GM12875 (cell line): ENCODE results near the gene SMPX.
"Not testable (repeated sequence)": the region's sequence is repeated elsewhere in the genome, so short reads cannot be mapped to it uniquely, and the experiment has no call there.

ENCODE experiments used
- H3K4me3 ChIP-seq: one replicate; pipeline ENCODE4 v1.5.1; 2011; ENCODE audit warnings: low read depth, low read length, control low read depth
- TF ChIP-seq, protein P1 (sequence below): IDR thresholded peaks from 2 replicates; pipeline ENCODE4 v1.5.1; 2011; ENCODE audit warnings: low read depth, mild to moderate bottlenecking, control low read depth, inconsistent platforms, low read length, moderate library complexity, borderline replicate concordance; ENCODE audit not compliant: insufficient read depth

The SMPX gene

DNA sequence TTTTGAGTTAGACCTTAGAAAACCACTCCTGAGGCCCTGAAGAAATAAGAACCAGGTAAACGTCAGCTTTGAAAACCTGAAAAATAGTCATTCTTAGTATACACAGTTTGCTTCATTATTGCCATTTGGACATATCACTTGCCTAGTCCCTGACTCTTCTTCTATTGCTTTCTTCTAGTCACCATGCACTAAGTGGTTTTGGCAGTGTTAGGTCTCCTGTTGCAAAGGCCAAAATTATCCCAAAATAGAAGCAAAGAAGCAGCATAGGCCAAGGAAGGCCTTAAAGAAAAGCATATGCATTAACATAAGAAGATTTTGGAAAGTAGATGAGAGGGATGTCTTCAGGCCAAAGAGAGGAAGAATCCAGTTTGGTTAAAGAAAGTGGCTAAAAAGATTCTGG, 24.1 kb upstream of the SMPX start:
- no peak overlapping the region for H3K4me3 ChIP-seq
- TF ChIP-seq, protein P1, sequence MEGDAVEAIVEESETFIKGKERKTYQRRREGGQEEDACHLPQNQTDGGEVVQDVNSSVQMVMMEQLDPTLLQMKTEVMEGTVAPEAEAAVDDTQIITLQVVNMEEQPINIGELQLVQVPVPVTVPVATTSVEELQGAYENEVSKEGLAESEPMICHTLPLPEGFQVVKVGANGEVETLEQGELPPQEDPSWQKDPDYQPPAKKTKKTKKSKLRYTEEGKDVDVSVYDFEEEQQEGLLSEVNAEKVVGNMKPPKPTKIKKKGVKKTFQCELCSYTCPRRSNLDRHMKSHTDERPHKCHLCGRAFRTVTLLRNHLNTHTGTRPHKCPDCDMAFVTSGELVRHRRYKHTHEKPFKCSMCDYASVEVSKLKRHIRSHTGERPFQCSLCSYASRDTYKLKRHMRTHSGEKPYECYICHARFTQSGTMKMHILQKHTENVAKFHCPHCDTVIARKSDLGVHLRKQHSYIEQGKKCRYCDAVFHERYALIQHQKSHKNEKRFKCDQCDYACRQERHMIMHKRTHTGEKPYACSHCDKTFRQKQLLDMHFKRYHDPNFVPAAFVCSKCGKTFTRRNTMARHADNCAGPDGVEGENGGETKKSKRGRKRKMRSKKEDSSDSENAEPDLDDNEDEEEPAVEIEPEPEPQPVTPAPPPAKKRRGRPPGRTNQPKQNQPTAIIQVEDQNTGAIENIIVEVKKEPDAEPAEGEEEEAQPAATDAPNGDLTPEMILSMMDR: no peak

DNA sequence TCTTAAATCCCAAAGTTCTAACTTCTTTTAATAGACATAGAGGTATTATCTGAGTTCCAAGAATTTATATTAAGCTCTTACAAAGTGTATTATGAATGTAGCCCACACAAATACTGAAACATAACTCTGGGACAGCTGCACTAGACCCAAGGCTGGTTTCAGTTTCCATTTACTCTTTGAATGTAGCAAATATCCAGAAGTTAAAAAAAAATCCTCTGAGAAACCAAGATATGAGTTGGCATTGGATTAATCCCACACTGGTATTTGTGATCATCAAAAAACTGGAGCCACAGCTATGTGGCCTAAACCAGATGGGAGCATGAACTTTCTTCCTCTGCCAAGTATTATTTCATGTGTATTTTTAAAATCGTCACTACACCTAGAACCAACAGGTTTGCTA, 23.6 kb upstream of the SMPX start:
- H3K4me3 ChIP-seq: no peak overlapping the region
- TF ChIP-seq, protein P1: no peak

DNA sequence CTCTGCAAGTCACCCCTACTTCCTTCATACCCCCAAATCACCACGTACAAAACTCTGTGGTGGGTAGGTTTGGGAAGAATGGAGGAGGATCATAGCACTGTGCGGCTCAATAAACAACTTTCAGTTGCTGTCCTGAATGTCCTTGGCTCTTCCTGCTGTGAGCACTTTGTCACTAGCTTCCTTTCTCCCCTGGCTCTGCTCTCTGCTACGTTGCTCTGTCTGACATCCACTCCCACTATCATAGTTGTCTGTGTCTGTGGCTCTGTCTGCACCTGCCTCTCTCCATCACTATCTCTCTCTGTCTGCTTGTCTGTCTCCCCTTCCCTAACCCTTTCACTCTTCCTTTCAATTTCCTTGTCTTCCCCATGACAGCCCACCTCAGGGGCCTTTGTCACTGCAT, 21.2 kb upstream of the SMPX start:
- TF ChIP-seq, protein P1: no peak

DNA sequence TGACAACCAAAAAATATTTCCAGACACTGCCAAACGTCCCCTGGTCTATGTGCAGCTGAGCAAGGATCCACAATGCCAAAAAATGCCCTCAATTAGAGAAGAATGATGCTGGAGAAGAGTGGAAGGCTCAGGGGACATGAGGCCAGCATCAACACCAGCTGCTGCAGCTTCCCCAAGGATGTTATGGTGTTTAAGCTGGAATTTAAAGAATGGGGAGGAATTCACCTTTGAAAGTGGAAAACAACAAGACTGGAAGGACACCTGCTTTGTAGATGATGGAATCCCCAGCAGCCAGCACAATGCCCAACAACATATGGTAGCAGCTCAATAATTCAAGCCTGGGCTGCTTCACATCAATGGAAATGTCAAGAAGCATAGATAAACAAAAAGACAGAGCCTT, 20.3 kb upstream of the SMPX start:
- H3K4me3 ChIP-seq: no peak overlapping the region
- TF ChIP-seq, protein P1: no peak

More for the DNA sequence above, 21.2 kb upstream of the SMPX start:
- H3K4me3 ChIP-seq: no peak overlapping the region

DNA sequence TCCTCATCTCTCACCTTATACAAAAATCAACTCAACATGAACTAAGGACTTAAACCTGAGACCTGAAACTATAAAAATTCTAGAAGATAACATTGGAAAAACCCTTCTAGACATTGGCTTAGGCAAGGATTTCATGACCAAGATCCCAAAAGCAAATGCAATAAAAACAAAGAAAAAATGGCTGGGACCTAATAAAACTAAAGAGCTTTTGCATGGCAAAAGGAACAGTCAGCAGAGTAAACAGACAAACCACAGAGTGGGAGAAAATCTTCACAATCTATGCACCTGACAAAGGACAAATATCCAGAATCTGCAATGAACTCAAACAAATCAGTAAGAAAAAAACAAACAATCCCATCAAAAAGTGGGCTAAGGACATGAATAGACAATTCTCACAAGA, 17.2 kb upstream of the SMPX start:
- not testable (repeated sequence) for H3K4me3 ChIP-seq

DNA sequence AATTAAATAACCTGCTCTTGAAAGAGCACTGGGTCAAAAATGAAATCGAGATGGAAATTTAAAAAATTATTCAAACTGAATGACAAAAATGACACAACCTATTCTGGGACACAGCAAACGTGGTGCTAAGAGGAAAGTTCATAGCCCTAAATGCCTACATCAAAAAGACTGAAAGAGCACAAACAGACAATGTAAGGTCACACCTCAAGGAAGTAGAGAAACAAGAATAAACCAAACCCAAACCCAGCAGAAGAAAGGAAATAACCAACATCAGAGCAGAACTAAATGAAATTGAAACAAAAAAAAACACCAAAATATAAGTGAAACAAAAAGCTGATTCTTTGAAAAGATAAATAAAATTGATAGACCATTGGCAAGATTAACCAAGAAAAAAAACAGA, 15.1 kb upstream of the SMPX start:
- H3K4me3 ChIP-seq: not testable (repeated sequence)

DNA sequence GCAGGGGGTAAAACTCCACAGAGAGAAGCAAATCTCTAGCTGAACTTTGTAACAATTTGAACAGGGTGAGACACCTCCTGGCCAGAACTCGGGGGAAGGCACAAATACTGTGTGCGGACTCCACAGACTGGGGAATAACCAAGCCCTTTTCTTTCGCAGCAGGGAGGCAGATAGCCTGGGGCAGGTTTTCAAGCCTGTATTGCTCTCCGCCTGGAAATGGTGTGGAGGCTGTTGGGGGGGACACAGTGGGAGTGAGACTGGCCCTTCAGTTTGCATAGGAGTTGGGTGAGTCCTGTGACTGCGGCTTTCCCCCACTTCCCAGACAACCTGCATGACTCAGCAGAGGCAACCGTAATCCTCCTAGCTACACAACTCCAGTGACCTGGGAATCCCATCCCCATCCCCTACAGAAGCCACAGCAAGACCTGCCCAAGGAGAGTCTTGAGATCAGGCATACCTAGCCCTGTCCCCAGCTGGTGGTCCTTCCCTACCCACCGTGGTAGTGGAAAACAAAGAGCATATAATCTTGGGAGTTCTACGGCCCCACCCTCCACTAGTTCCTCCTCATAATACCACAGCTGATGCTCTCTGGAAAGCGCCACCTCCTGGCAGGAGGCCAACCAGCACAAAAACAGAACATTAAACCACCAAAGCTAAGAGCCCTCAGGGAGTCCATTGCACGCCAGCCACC, 12.9 kb upstream of the SMPX start:
- no peak overlapping the region for H3K4me3 ChIP-seq
- TF ChIP-seq, protein P1: no peak

DNA sequence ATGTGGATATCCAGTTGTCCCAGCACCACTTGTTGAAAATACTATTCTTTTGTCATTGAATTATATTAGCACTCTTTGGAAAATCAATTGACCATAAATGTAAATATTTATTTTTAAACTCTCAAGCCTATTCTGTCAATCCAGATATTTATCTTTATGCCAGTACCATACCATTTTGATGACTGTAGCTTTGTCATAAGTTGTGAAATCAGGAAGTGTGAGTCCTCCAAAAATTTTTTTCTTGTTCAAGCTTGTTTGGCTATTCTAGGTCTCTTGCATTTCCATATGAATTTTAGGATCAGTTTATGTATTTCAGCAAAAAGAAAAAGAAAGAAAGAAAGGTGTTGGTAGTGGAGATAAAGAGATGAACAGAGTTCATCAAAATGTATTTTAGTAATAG, 8.2 kb upstream of the SMPX start:
- no peak overlapping the region for H3K4me3 ChIP-seq
- TF ChIP-seq, protein P1: no peak
